GM18909 (cell line): ENCODE data around the gene DCD.
"Not testable (repeated sequence)": the region's sequence is repeated elsewhere in the genome, so short reads cannot be mapped to it uniquely, and the experiment has no call there.

Experiments
- ATAC-seq: cut with Tn5 transposase; IDR thresholded peaks from one replicate; pipeline ENCODE4 v1.9.1; 2021; ENCODE audit warnings: mild to moderate bottlenecking; ENCODE audit not compliant: unreplicated experiment, poor library complexity

Gene DCD

GRCh38 chr12:54657105-54657607, 9.0 kb upstream of the DCD start:
- ATAC-seq: no peak

DNA sequence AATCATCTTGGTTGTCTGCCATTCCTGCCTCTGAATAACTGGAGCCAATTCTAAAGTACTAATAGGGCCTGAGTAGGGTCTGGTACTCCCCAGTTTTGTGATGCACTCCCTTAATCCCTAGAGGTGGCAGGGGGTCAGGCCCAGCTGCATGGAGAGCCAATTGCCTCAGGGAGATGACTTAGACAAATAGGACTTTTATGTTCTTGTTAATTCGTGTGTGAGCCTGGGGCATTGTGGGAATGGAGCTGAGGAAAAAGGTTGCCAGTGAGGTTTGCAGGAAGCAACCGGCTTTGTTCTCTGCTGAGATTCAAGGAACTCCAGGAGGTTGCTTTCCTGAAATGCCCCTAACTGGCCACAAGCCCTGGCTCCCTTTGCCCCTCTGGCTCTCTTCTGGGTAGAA, 6.8 kb upstream of the DCD start:
- ATAC-seq: no peak

DNA sequence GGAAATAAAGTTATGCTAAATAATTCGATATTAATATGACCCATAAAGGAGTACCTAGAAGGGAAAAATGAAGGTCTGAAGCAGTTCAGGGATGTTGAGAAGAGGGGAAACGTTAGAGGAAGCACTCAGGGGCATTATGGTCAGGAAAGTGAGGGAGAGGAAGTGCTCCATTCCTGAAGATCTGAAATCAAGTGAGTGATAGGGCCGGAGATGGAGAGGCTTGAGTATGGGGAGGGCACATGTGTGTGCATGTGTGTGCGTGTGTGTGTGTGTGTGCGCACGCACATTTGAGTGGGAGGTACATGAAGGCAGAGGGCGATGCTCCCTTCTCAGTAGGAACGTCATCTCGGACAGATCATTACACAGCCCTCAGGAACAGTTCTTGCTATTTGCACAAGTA, 4.9 kb upstream of the DCD start:
- ATAC-seq: no peak

DNA sequence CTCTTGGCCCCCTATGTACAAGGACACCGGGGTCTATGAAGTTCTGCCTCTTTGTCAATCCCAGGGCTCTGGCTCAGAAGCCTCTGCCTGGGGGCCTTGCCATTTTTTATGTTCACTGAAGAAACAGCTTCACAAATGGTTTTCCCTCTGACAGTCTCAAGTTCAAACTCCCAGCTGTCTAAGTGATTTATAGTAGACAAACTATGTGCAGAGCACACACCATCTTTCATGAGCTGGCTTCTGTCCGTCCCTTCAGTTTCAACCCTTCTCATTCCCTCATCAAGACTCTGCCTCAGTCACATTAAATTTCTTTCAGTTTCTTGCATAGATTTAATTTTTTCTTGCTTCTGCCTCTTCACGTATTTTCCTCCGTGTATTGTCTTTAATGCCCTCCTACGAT, 2.7 kb upstream of the DCD start:
- ATAC-seq: no peak

- no peak for ATAC-seq
These were observed 2.2 kb upstream of the DCD start for GRCh38 chr12:54650409-54650808.

GRCh38 chr12:54649825-54650224, 1.7 kb upstream of the DCD start:
- no peak for ATAC-seq

GRCh38 chr12:54641554-54641953, 6.6 kb downstream of the DCD start:
- no peak for ATAC-seq

GRCh38 chr12:54641089-54641488, 7.1 kb downstream of the DCD start:
- ATAC-seq: no peak

GRCh38 chr12:54639112-54639511, 9.1 kb downstream of the DCD start:
- ATAC-seq: not testable (repeated sequence)

DNA sequence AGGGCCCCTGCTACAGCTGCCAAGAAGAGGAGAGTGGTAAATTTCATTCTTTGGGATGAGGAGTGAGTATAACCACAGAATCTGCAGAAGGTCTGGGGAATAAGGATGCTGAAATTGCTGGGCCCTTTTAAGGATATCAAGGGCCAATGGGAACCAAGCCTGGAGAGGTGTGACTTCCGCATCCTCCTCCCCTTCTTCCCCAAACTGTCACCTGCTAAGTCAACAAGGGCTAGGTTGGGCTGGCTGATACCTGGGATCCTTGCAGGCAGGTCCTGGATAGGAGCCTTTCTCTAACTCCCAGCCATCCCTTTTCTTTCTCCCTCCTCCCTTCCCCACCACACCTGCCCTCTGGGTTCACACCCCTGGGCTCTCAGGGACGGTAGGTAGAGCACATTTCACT, 13.4 kb downstream of the DCD start, which contains the start of gene LACRT:
Gene LACRT (minus strand): TSS at position 101 of the 400 bp plus-strand sequence. CDS start 54 bp downstream, at position 47.
- no peak for ATAC-seq

- ATAC-seq: no peak
These were observed 16.0 kb downstream of the DCD start for GRCh38 chr12:54631988-54632728.

GRCh38 chr12:54631551-54631950, 16.6 kb downstream of the DCD start:
- ATAC-seq: no peak

DNA sequence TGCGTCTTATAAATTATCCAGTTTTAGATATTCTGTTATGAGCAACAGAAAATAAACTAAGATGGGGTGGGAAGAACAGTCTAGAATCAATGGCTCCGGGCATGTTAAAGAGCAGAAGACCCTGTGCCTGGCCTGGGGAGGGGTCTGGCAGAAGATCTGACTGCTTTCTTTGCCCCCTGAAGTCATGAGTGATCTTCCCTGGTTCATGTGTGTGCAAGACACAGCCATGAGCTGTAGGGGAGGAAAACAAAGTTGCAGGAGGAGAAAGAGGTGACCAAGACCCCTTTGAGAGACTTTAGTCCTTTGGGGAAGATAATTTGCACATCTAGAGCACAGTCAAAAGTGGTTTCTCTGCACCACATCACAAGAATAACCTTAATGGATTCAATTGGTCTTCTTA, 18.2 kb downstream of the DCD start:
- ATAC-seq: no peak

- no peak for ATAC-seq
These were observed 19.8 kb downstream of the DCD start for GRCh38 chr12:54628186-54628846.

DNA sequence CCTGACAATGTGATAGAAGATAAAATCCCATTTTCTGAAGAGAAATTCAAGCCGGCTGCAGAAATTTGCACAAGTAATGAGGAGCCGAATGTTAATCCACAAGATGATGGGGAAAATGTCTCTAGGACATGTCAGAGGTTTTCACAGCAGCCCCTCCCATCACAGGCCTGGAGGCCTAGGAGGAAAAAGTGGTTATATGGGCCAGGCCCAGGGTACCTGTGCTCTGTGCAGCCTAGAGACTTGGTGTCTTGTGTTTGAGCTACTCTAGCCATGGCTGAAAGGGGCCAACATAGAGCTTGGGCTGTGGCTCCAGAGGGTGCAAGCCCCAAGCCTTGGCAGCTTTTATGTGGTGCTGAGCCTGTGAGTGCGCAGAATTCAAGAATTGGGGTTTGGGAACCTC, 20.9 kb downstream of the DCD start:
- ATAC-seq: no peak

DNA sequence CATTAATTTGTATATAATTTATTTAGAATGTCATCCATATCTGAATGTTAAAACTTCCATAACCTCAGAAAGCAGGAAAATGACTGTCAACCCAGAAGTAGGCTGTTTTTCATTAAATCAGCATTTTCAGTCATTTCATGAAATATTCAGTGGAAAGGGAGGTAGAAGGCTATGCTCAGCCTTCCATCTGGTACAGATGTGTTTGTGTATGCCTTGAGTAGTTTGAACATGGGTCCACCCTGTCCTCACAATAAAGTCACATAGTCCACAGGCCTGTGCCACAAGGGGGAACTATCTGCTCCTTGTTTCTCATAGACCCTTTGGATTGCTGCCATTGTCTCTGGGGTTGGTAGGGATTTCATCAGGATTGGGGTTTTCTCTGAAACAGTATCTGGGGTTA, 22.6 kb downstream of the DCD start:
- no peak for ATAC-seq

- ATAC-seq: no peak
These were observed 23.6 kb downstream of the DCD start for GRCh38 chr12:54624315-54625279.

GRCh38 chr12:54622463-54623183, 25.5 kb downstream of the DCD start:
- ATAC-seq: no peak

- no peak for ATAC-seq
These were observed 31.1 kb downstream of the DCD start for GRCh38 chr12:54616933-54617680.
